H9 (cell line): Measurements from ENCODE around the gene BATF. TPM values are rescaled to one million over a fixed set of nuclear protein-coding genes. Genes with fewer than 3 reads are reported as not detected.

Experiments used
- DNase-seq: peaks from one replicate; pipeline ENCODE4 v3.0.0-alpha.2; 2017
- H2AFZ ChIP-seq: one replicate; pipeline ENCODE4 v1.6.1; 2013; ENCODE audit warnings: mild to moderate bottlenecking, low read length, control low read depth, moderate library complexity
- H2AK5ac ChIP-seq: 2 replicates; pipeline ENCODE4 v1.6.1; 2013; ENCODE audit warnings: low read length, control low read depth, mixed read lengths; ENCODE audit not compliant: insufficient read length
- H2BK120ac ChIP-seq: one replicate; pipeline ENCODE4 v1.6.1; 2013; ENCODE audit warnings: low read depth, mild to moderate bottlenecking, low read length, control low read depth, inconsistent platforms; ENCODE audit not compliant: poor library complexity, severe bottlenecking
- H2BK12ac ChIP-seq: 2 replicates; pipeline ENCODE4 v1.6.1; 2013; ENCODE audit warnings: low read length, control low read depth, mixed read lengths, low read depth; ENCODE audit not compliant: insufficient read length
- H2BK15ac ChIP-seq: 2 replicates; pipeline ENCODE4 v1.6.1; 2013; ENCODE audit warnings: low read depth, low read length, control low read depth
- H2BK20ac ChIP-seq: one replicate; pipeline ENCODE4 v1.6.1; 2013; ENCODE audit warnings: low read depth, mild to moderate bottlenecking, low read length, control low read depth, inconsistent platforms; ENCODE audit not compliant: poor library complexity, severe bottlenecking
- H2BK5ac ChIP-seq: 2 replicates; pipeline ENCODE4 v1.6.1; 2013; ENCODE audit warnings: low read length, control low read depth, mixed read lengths; ENCODE audit not compliant: insufficient read length
- H3K14ac ChIP-seq: 2 replicates; pipeline ENCODE4 v1.6.1; 2013; ENCODE audit warnings: low read length, control low read depth; ENCODE audit not compliant: insufficient read depth
- H3K18ac ChIP-seq: 2 replicates; pipeline ENCODE4 v1.6.1; 2013; ENCODE audit warnings: low read depth, mild to moderate bottlenecking, mixed read lengths, low read length, control low read depth; ENCODE audit not compliant: insufficient read length
- H3K23ac ChIP-seq: 2 replicates; pipeline ENCODE4 v1.6.1; 2013; ENCODE audit warnings: low read length, control low read depth, mixed read lengths, low read depth; ENCODE audit not compliant: insufficient read length
- H3K23me2 ChIP-seq: 2 replicates; pipeline ENCODE4 v1.6.1; 2013; ENCODE audit warnings: low read depth, mild to moderate bottlenecking, mixed read lengths, low read length, control low read depth; ENCODE audit not compliant: insufficient read length, poor library complexity, severe bottlenecking
- H3K27ac ChIP-seq: 2 replicates; pipeline ENCODE4 v1.5.1; 2013; ENCODE audit warnings: low read length, control low read depth, mixed read lengths, low read depth; ENCODE audit not compliant: insufficient read length
- H3K27me3 ChIP-seq: 2 replicates; pipeline ENCODE4 v1.6.1; 2013; ENCODE audit warnings: low read length, control low read depth, inconsistent platforms; ENCODE audit not compliant: insufficient read depth
- H3K4ac ChIP-seq: 2 replicates; pipeline ENCODE4 v1.6.1; 2013; ENCODE audit warnings: low read depth, mild to moderate bottlenecking, control low read depth, inconsistent platforms, low read length, moderate library complexity
- H3K4me1 ChIP-seq: 2 replicates; pipeline ENCODE4 v1.6.1; 2013; ENCODE audit warnings: low read length, control low read depth, inconsistent platforms; ENCODE audit not compliant: insufficient read depth
- H3K4me2 ChIP-seq: 2 replicates; pipeline ENCODE4 v1.6.1; 2013; ENCODE audit warnings: low read length, control low read depth, mixed read lengths; ENCODE audit not compliant: insufficient read length, insufficient read depth
- H3K56ac ChIP-seq: 2 replicates; pipeline ENCODE4 v1.6.1; 2013; ENCODE audit warnings: low read depth, mild to moderate bottlenecking, mixed read lengths, low read length, control low read depth; ENCODE audit not compliant: insufficient read length
- H3K79me1 ChIP-seq: 2 replicates; pipeline ENCODE4 v1.6.1; 2013; ENCODE audit warnings: low read depth, mild to moderate bottlenecking, moderate library complexity, low read length, control low read depth, inconsistent platforms; ENCODE audit not compliant: insufficient read depth, poor library complexity, severe bottlenecking
- H3K79me2 ChIP-seq: 2 replicates; pipeline ENCODE4 v1.6.1; 2013; ENCODE audit warnings: low read length, control low read depth, inconsistent platforms; ENCODE audit not compliant: insufficient read depth
- H3K9ac ChIP-seq: 2 replicates; pipeline ENCODE4 v1.6.1; 2013; ENCODE audit warnings: low read length, control low read depth, mixed read lengths; ENCODE audit not compliant: insufficient read length; ENCODE audit errors: extremely low read depth
- H3K9me3 ChIP-seq: one replicate; pipeline ENCODE4 v1.6.1; 2013; ENCODE audit warnings: low read depth, low read length, inconsistent platforms; ENCODE audit not compliant: control insufficient read depth
- H3T11ph ChIP-seq: one replicate; pipeline ENCODE4 v1.6.1; 2013; ENCODE audit warnings: mild to moderate bottlenecking, low read length, control low read depth, inconsistent platforms
- H4K20me1 ChIP-seq: one replicate; pipeline ENCODE4 v1.6.1; 2013; ENCODE audit not compliant: control insufficient read depth, insufficient read length, insufficient read depth
- H4K5ac ChIP-seq: 2 replicates; pipeline ENCODE4 v1.6.1; 2013; ENCODE audit warnings: low read depth, mild to moderate bottlenecking, mixed read lengths, low read length, control low read depth; ENCODE audit not compliant: insufficient read length
- H4K8ac ChIP-seq: replicated peaks from 2 replicates; pipeline ENCODE4 v1.6.1; 2013; ENCODE audit warnings: low read length, control low read depth, mixed read lengths, low read depth; ENCODE audit not compliant: insufficient read length
- H4K91ac ChIP-seq: 2 replicates; pipeline ENCODE4 v1.6.1; 2013; ENCODE audit warnings: low read depth, mild to moderate bottlenecking, moderate library complexity, mixed read lengths, low read length, control low read depth; ENCODE audit not compliant: insufficient read length
- H3K27ac Mint-ChIP-seq, 3 experiments: 2 replicates in 2 of 3; 3 replicates in 1 of 3; pipeline ENCODE4 v1.8.0; 2020 to 2021; ENCODE audit warnings: mixed read lengths in 3 of 3, mild to moderate bottlenecking in 1 of 3, moderate library complexity in 1 of 3
- H3K27me3 Mint-ChIP-seq: 2 replicates; pipeline ENCODE4 v1.8.0; 2021; ENCODE audit warnings: low read depth, mild to moderate bottlenecking, moderate library complexity, mixed read lengths
- H3K36me3 Mint-ChIP-seq, 3 experiments: 2 replicates in 2 of 3; 3 replicates in 1 of 3; pipeline ENCODE4 v1.8.0; 2020 to 2021; ENCODE audit warnings: low read depth in 3 of 3, mixed read lengths in 3 of 3; ENCODE audit not compliant: insufficient read depth in 1 of 3
- H3K4me1 Mint-ChIP-seq, 2 experiments: 2 replicates each; pipeline ENCODE4 v1.8.0; 2020; ENCODE audit warnings: mixed read lengths in 2 of 2
- H3K4me3 Mint-ChIP-seq, 2 experiments: 2 replicates in 1 of 2; 3 replicates in 1 of 2; pipeline ENCODE4 v1.8.0; 2020 to 2021; ENCODE audit warnings: mild to moderate bottlenecking in 2 of 2, mixed read lengths in 2 of 2, moderate library complexity in 1 of 2
- H3K9me3 Mint-ChIP-seq, 2 experiments: 2 replicates in 1 of 2; 3 replicates in 1 of 2; pipeline ENCODE4 v1.8.0; 2020; ENCODE audit warnings: mild to moderate bottlenecking in 2 of 2, mixed read lengths in 2 of 2, moderate library complexity in 1 of 2
- CTCF ChIP-seq: fragments of 200-600 bp; sonication (generic); conservative IDR thresholded peaks from 3 replicates; pipeline ENCODE4 v1.8.0; 2021; ENCODE audit warnings: antibody characterized with exemption, mild to moderate bottlenecking
- total RNA-seq: library from RNA; stranded (reverse); gene quantifications from 2 replicates; pipeline ENCODE4 v1.2.1, GENCODE V29; 2021

BATF gene
- total RNA-seq, 1 experiment from 2014 or later = not detected

GRCh38 chr14:75587388-75587787 lies 65.1 kb downstream of the BATF start:
- Histone ChIP-seq H3K27me3 (no peaks in the 10 kb centered on the region), H2BK20ac (no peak overlapping the region), H3T11ph (no peak overlapping the region), H2AK5ac (no peak overlapping the region), H4K8ac (no peak overlapping the region), H3K23me2 (no peaks in the 10 kb centered on the region), H3K79me2 (no peaks in the 10 kb centered on the region), H3K9ac (no peak overlapping the region), H4K20me1 (no peaks in the 10 kb centered on the region), H3K4me2 (no peak overlapping the region), H3K4me1 (no peaks in the 10 kb centered on the region), H3K18ac (no peak overlapping the region), H2BK15ac (no peak overlapping the region), H3K9me3 (peaks cover 6% of the 10 kb centered on the region), H3K23ac (no peak overlapping the region), H2BK5ac (no peak overlapping the region), H3K79me1 (no peaks in the 10 kb centered on the region), H2BK120ac (no peak overlapping the region), H3K14ac (no peak overlapping the region), H2BK12ac (no peak overlapping the region), H2AFZ (no peak overlapping the region), H4K91ac (no peak overlapping the region), H3K27ac (no peak overlapping the region), H3K4ac (no peak overlapping the region), H3K56ac (no peak overlapping the region), H4K5ac (no peak overlapping the region)
- Mint-ChIP-seq H3K36me3 (peaks cover 0 to 3% (median 3%) of the 10 kb centered on the region in 3 experiments; a peak in 4 of 7 replicates), H3K9me3 (peaks cover 6 to 16% of the 10 kb centered on the region in 2 experiments; a peak in 4 of 5 replicates), H3K27ac (no peak overlapping the region), H3K27me3 (no peaks in the 10 kb centered on the region; the same call in 1 of the 2 replicates), H3K4me3 (no peak overlapping the region), H3K4me1 (peaks cover 12 to 14% of the 10 kb centered on the region in 2 experiments; a peak in 3 of 4 replicates)
- TF ChIP-seq CTCF = no peak
- no peak for DNase-seq
